GM21423 (cell line): ENCODE results near the gene FARS2.

Experiments used
- ATAC-seq: cut with Tn5 transposase; IDR thresholded peaks from one replicate; pipeline ENCODE4 v1.9.1; 2021; ENCODE audit warnings: mild to moderate bottlenecking, moderate library complexity; ENCODE audit not compliant: unreplicated experiment

The FARS2 gene

DNA sequence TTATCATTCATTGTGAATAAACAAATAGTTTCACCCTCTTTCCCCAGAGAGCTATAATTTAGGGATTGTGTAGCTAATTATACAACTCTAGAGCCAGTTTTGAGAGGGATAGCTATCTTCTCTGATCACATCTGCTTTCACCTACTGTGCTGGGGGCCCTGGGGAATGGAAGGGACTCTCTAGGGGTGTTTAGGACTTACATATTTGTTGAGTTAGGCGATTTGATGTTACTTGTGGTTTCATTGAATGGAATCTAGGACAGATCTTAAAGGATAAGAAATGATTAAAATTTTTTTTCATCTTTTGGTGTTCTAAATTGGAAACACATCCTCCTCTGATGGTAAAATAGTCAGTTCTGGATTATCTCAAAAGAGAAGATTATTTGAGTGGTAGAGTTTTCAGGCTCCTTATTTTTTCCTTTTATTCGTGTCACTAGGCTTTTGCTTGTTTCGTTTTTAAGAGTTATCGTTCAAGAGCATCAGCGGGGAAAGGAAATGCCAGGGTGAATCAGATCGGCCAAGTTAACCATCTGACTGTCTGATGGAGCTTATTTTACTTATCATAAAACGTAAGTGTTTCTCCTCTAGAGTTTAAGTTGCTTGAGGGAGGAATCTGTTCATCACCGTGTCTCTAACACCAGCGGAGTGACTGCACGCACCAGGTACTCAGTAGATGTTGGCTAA lies 236.7 kb downstream of the FARS2 start:
- no peak for ATAC-seq

GRCh38 chr6:5498579-5498899 lies 237.2 kb downstream of the FARS2 start:
- ATAC-seq: no peak

DNA sequence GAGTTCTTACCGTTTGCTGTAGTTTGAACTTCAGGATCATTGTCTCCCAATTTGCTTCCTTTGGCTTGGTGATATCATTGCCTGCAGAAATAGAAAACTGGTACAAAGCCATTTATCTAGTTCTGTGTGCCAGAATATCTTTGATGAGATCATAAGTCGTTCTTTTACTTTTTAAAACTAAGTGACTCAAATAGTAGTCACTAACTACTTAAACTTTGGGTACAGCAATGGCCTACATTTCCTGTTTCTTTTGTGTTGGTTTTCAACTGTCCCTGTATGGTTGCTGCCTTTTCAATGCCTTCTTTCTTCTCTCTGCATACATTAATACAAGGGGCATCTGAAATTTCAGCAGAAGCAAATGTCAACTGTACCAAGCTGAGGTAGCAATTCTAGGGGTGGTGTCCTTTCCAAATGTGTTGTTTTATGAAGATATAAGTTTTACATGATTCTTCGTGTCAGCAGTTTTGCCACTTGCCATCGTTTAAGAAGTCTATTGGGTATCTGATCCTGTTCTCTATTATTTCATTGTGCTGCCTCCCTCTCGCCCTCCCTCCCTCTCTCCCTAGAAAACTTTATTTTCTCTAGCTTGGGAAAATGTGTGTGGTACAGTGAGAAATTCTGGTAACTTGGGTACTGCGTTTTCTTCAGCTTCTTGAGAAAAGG lies 238.5 kb downstream of the FARS2 start:
- no peak for ATAC-seq

- no peak for ATAC-seq
Measured at GRCh38 chr6:5501837-5502236, 240.5 kb downstream of the FARS2 start.

- ATAC-seq: no peak
Measured at GRCh38 chr6:5504078-5504477, 242.8 kb downstream of the FARS2 start.

GRCh38 chr6:5506149-5506548 lies 244.8 kb downstream of the FARS2 start:
- ATAC-seq: peak; percentile 30

GRCh38 chr6:5506597-5506996 lies 245.3 kb downstream of the FARS2 start:
- ATAC-seq: peak; percentile 31

- ATAC-seq: peak; percentile 88
Measured at GRCh38 chr6:5507131-5507681, 245.9 kb downstream of the FARS2 start.

- ATAC-seq: no peak
Measured at GRCh38 chr6:5509106-5509505, 247.8 kb downstream of the FARS2 start.

DNA sequence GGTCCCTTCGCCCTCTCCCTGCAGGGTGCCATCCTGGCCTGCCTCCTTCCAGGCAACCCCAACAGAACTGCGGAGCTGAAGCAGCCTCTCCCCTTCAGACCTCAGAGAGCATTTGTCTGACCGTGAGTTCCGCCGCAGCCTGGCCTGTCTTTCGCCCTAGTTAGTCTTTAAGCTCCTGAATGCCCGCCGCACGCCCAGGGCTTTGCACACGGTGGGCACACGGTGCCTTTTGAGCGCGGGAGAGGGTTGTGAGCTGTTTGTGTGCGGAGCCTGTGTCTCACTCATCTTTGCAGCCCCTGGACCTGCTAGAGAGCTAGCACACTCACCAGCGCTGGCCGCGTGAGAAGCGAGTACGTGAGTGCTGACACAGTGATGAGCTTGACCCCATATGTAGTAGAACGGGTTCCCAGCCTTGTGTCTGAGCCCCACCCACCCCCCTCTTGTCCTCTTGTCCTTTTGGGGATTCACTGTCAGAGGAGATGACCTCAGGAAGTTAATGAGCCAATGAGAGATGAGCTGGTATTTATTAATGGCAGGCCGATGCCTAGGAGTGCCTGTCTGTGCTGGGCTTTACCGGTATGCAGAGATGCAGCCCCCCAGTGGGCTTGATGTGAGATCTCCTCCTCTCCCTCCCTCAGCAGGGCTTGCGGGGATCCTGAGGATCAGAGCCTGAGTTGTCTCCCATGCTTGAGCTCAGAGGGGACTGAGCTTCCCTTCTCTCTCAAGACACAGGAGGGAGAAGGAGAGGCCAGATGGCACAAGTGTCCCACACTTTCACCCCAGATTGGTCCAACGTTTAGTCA lies 249.2 kb downstream of the FARS2 start:
- no peak for ATAC-seq

GRCh38 chr6:5511954-5512353 lies 250.6 kb downstream of the FARS2 start:
- no peak for ATAC-seq

DNA sequence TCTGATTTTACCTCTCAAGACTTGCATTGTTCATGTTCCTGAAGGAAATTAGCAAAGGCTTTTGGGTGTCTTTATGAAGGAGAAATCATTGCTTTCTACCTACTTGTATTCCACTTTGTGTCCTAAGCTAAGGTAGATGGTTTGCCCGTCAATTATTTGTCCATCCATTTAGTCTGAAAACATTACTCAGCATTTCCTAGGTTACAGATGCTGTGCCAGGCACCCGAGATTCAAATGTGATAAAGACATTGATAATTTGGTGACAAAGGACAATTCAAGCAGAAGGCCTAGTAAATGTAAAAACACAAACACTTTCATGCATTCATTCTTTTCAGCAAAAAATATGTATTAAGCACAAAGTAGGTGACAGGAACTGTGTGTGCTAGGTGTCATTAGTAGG lies 251.1 kb downstream of the FARS2 start:
- ATAC-seq: no peak

- no peak for ATAC-seq
Measured at GRCh38 chr6:5513408-5513807, 252.1 kb downstream of the FARS2 start.

- no peak for ATAC-seq
Measured at GRCh38 chr6:5514353-5514752, 253.0 kb downstream of the FARS2 start.

DNA sequence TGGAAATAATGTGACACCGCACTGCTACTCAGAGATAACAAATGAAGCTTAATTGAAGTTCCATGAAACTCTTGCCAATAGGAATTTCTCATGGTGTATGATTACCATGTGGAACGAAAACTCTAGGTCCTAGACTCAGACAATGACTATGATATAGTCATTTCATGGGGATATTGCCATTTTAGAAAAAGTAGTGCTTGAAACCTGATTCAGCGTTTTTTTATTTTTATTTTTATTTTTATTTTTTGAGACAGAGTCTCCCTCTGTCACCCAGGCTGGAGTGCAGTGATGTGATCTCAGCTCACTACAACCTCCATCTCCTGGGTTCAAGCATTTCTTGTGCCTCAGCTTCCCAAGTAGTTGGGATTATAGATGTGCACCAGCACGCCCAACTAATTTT lies 253.9 kb downstream of the FARS2 start:
- ATAC-seq: no peak

DNA sequence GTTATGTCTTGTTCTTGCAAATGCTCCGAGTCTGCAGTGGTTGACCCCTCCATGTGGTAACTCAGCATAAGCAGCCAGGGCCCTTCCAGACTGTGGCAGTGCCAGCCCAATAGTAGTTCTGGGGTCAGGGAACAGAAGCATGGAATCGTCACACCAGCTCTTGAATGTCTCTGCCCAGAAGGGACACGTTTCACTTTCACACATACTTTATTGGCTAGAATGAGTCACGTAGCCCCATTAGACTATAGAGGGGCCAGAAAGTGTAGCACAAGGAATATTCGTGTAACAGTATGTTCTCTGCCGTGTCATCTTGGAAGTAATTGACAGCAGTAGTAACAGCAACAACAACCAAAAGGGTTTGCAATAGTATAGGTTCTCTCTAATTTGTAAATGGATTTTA lies 254.7 kb downstream of the FARS2 start:
- no peak for ATAC-seq

DNA sequence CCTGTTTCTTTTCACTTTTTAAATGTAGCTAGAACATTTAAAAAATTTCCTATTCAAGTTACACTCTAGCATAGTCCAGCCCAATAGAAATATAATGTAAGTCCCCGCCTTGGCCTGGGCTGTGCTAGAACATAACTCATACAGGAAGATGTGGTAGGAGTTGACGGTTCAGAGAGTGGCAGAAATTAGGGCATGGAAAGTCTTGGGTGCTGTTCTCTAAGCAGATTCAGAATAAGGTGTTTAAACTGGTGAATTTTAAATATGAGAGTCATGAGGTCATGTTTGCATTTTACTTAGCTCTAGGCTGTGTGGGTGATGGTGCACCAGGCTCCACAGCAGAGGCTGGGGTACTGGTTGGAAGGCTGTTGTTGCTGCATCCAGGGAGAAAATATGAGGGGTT lies 256.5 kb downstream of the FARS2 start:
- no peak for ATAC-seq

- no peak for ATAC-seq
Measured at GRCh38 chr6:5518936-5519491, 257.7 kb downstream of the FARS2 start.

- ATAC-seq: no peak
Measured at GRCh38 chr6:5520796-5521195, 259.5 kb downstream of the FARS2 start.

DNA sequence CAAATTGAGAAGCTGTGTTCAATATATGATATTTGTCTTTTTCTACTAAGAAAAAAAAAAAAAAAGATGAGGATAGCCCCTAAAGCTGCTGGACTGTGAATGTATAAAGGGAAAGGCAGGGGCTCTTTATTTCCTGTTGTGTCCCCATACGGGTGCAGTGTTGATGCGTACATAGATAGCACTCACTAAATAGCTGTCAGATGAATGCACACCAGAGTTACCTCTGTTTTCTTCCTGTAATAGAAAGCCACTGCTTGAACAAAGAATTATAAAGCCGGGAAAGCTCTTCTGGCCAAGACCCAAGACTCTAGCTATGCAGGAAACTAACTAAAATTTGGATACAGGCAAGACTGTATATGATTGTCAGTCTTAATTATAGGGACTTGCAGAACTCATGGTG lies 260.0 kb downstream of the FARS2 start:
- ATAC-seq: no peak

GRCh38 chr6:5522147-5522546 lies 260.8 kb downstream of the FARS2 start:
- no peak for ATAC-seq

DNA sequence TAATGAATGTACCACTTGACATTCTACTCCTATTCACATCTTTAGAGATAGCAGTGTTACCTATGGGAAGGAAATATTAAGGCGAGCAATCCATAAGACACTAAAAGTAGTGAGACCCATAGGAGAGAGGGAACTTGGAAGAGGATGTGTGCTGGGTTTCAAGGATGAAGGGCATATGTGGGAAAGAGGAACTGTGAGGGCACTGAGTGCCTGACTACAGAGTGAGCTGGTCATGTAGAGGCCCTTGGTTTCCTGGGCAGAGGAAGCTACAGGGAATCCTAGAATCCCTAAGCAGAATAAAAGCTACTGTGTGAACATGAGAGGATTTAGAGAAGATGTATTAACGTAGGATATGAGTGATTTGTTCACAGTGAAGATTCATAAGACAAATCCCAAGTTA lies 262.8 kb downstream of the FARS2 start:
- ATAC-seq: no peak
